ENCODE measurements around the gene DCTN1. TPM values are rescaled to one million over a fixed set of nuclear protein-coding genes. Genes with fewer than 3 reads are reported as not detected.
A peak's percentile ranks its signal among the peaks of the same experiment; 100 is the strongest.

DCTN1 gene
- total RNA-seq, 1 donor, result 177 TPM

- no peaks in the 10 kb centered on the region for H4K20me1 ChIP-seq (ENCODE audit: insufficient read depth, low read length)
- no peak for TF ChIP-seq CTCF (IDR thresholded peaks at IDR 0.05; ENCODE audit: extremely low read depth, low read depth, low read length)
- no peak overlapping the region for H3K27ac ChIP-seq (ENCODE audit: low read depth, low read length)
- H3K9me3 ChIP-seq (ENCODE audit: low read depth, low read length), result no peaks in the 10 kb centered on the region
- H3K27me3 ChIP-seq (ENCODE audit: insufficient read depth, low read length), result no peaks in the 10 kb centered on the region
- no peaks in the 10 kb centered on the region for H3K79me2 ChIP-seq (ENCODE audit: insufficient read depth, low read length)
- H3K4me3 ChIP-seq (ENCODE audit: insufficient read depth, low read length), result peak overlapping the region; percentile 75
- no peaks in the 10 kb centered on the region for H3K36me3 ChIP-seq (ENCODE audit: insufficient read depth, low read length)
- peak; percentile 68 for DNase-seq (ENCODE audit: insufficient read length, low spot score, missing footprints)
- H3K4me2 ChIP-seq (ENCODE audit: insufficient read depth, low read length), result peak overlapping the region; percentile 74
- H2AFZ ChIP-seq (ENCODE audit: low read length), result peak overlapping the region; percentile 90
- peaks cover 15% of the 10 kb centered on the region for H3K4me1 ChIP-seq (ENCODE audit: insufficient read depth, low read length)
These were observed 35.8 kb upstream of the DCTN1 start for GRCh38 chr2:74415762-74416395.

- Histone ChIP-seq H3K4me3 (ENCODE audit: insufficient read depth, low read length) (peak overlapping the region; percentile 75), H3K36me3 (ENCODE audit: insufficient read depth, low read length) (no peaks in the 10 kb centered on the region), H3K79me2 (ENCODE audit: insufficient read depth, low read length) (no peaks in the 10 kb centered on the region), H3K9me3 (ENCODE audit: low read depth, low read length) (no peaks in the 10 kb centered on the region), H3K4me2 (ENCODE audit: insufficient read depth, low read length) (peak overlapping the region; percentile 74), H3K27me3 (ENCODE audit: insufficient read depth, low read length) (no peaks in the 10 kb centered on the region), H3K4me1 (ENCODE audit: insufficient read depth, low read length) (peaks cover 15% of the 10 kb centered on the region), H4K20me1 (ENCODE audit: insufficient read depth, low read length) (no peaks in the 10 kb centered on the region), H2AFZ (ENCODE audit: low read length) (peak overlapping the region; percentile 90), H3K27ac (ENCODE audit: low read depth, low read length) (no peak overlapping the region)
- peak; percentile 93 for DNase-seq (ENCODE audit: insufficient read length, low spot score, missing footprints)
- peak; percentile 8 for TF ChIP-seq CTCF (IDR thresholded peaks at IDR 0.05; ENCODE audit: extremely low read depth, low read depth, low read length)
These were observed 35.0 kb upstream of the DCTN1 start for GRCh38 chr2:74414881-74415761.

- Histone ChIP-seq H3K9me3 (ENCODE audit: low read depth, low read length) (no peaks in the 10 kb centered on the region), H3K79me2 (ENCODE audit: insufficient read depth, low read length) (no peaks in the 10 kb centered on the region), H3K36me3 (ENCODE audit: insufficient read depth, low read length) (no peaks in the 10 kb centered on the region), H3K4me1 (ENCODE audit: insufficient read depth, low read length) (peaks cover 15% of the 10 kb centered on the region), H3K27ac (ENCODE audit: low read depth, low read length) (no peak overlapping the region), H3K27me3 (ENCODE audit: insufficient read depth, low read length) (no peaks in the 10 kb centered on the region), H4K20me1 (ENCODE audit: insufficient read depth, low read length) (no peaks in the 10 kb centered on the region), H3K4me3 (ENCODE audit: insufficient read depth, low read length) (peak overlapping the region; percentile 75), H2AFZ (ENCODE audit: low read length) (peak overlapping the region; percentile 90), H3K4me2 (ENCODE audit: insufficient read depth, low read length) (peak overlapping the region; percentile 74)
- TF ChIP-seq CTCF (IDR thresholded peaks at IDR 0.05; ENCODE audit: extremely low read depth, low read depth, low read length), result no peak
- peak; percentile 87 for DNase-seq (ENCODE audit: insufficient read length, low spot score, missing footprints)
These were observed 34.3 kb upstream of the DCTN1 start for GRCh38 chr2:74414441-74414840.
